Measurements from ENCODE around the gene TMEM245. TPM values are rescaled to one million over a fixed set of nuclear protein-coding genes. Genes with fewer than 3 reads are reported as not detected.

TMEM245 gene
- total and polyA plus RNA-seq, 10 of the 15 experiments (the other 5 are each of a cell fraction or from before 2014, with no cell fraction given) = 7.4 to 36.1 (median 19.0) TPM

GRCh38 chr9:109035684-109036423 lies 83.9 kb downstream of the TMEM245 start:
- in situ Hi-C loops (cut with MboI) (no loop called here), intact Hi-C loops (cut with micrococcal nuclease; ENCODE audit: unreplicated experiment) (no loop called here)
- SMC1A ChIA-PET (ENCODE audit: uncharacterized antibody, unreplicated experiment) = interaction anchor here (0.7 kb wide), 1 partner anchor 373 kb away, joined by 3 read pairs; no protein-coding TSS in a partner anchor
- H3K27me3 ChIP-seq (replicated peaks in 1 of 2; ENCODE audit: control insufficient read depth in 2 of 2, insufficient read depth in 2 of 2, low read length in 1 of 2) = no peaks in the 10 kb centered on the region
- no peak for FAIRE-seq
- no peak overlapping the region for H3K4me3 ChIP-seq
- POLR2A ChIA-PET = interaction anchor here (0.7 kb wide), 1 partner anchor 31 kb away, joined by 3 read pairs; no protein-coding TSS in a partner anchor
- H3K27ac ChIP-seq (ENCODE audit: control insufficient read depth, insufficient read depth) = no peak overlapping the region
- CTCF ChIA-PET = no interaction called here
- no peaks in the 10 kb centered on the region for H3K4me1 ChIP-seq (ENCODE audit: control insufficient read depth, insufficient read depth, low read length)
- H3K9ac ChIP-seq (ENCODE audit: control insufficient read depth, insufficient read depth, low read length) = no peak overlapping the region
- DNase-seq (ENCODE audit: low read depth, low spot score) = no peak
- H3K9me3 ChIP-seq (replicated peaks; ENCODE audit: control insufficient read depth, insufficient read depth, low read length) = no peaks in the 10 kb centered on the region
- peaks cover 2 to 13% of the 10 kb centered on the region in 2 experiments for H3K36me3 ChIP-seq (ENCODE audit: control insufficient read depth in 2 of 2, insufficient read depth in 2 of 2, low read length in 1 of 2)
- TF ChIP-seq SUZ12 (IDR thresholded peaks at IDR 0.05; ENCODE audit: unreplicated experiment) (no peak), CBFB (IDR thresholded peaks at IDR 0.05; ENCODE audit: low read depth) (no peak)
- ATAC-seq = no peak
- no TSS peak for BruUV-seq (replicated peaks)
- WGBS (ENCODE audit: insufficient coverage, insufficient replicate concordance, low lambda C conversion rate, missing lambda C conversion rate) = 100% methylated on average over 2 of the region's 2 CpGs
- H3K4me2 ChIP-seq (ENCODE audit: control insufficient read depth, insufficient read depth) = no peak overlapping the region
- no peaks in the 10 kb centered on the region for H3K79me2 ChIP-seq (ENCODE audit: control insufficient read depth, insufficient read depth, low read length)
- RAD21 ChIA-PET (ENCODE audit: unreplicated experiment) = no interaction called here
- no peak overlapping the region for H2AFZ ChIP-seq (ENCODE audit: control insufficient read depth, low read depth, low read length)
- H4K20me1 ChIP-seq (ENCODE audit: control insufficient read depth, insufficient read depth) = no peaks in the 10 kb centered on the region

GRCh38 chr9:109033941-109034700 lies 85.6 kb downstream of the TMEM245 start:
- POLR2A ChIA-PET = no interaction called here
- Histone ChIP-seq H3K9me3 (replicated peaks; ENCODE audit: control insufficient read depth, insufficient read depth, low read length) (no peaks in the 10 kb centered on the region), H3K36me3 (ENCODE audit: control insufficient read depth in 2 of 2, insufficient read depth in 2 of 2, low read length in 1 of 2) (peaks cover 2 to 10% of the 10 kb centered on the region in 2 experiments; a peak in 3 of 4 replicates), H3K4me3 (no peak overlapping the region), H2AFZ (ENCODE audit: control insufficient read depth, low read depth, low read length) (no peak overlapping the region), H3K4me1 (ENCODE audit: control insufficient read depth, insufficient read depth, low read length) (no peaks in the 10 kb centered on the region), H3K27ac (ENCODE audit: control insufficient read depth, insufficient read depth) (no peak overlapping the region), H3K27me3 (replicated peaks in 1 of 2; ENCODE audit: control insufficient read depth in 2 of 2, insufficient read depth in 2 of 2, low read length in 1 of 2) (no peaks in the 10 kb centered on the region), H3K9ac (ENCODE audit: control insufficient read depth, insufficient read depth, low read length) (no peak overlapping the region), H4K20me1 (ENCODE audit: control insufficient read depth, insufficient read depth) (no peaks in the 10 kb centered on the region), H3K79me2 (ENCODE audit: control insufficient read depth, insufficient read depth, low read length) (no peaks in the 10 kb centered on the region), H3K4me2 (ENCODE audit: control insufficient read depth, insufficient read depth) (no peak overlapping the region)
- in situ Hi-C loops (cut with MboI) (no loop called here), intact Hi-C loops (cut with micrococcal nuclease; ENCODE audit: unreplicated experiment) (no loop called here)
- FAIRE-seq (no peak), ATAC-seq (no peak), DNase-seq (ENCODE audit: low read depth, low spot score) (no peak)
- CTCF ChIA-PET = interaction anchor here (0.7 to 1.3 kb wide), 2 partner anchors 17 to 20 kb away, joined by 3 read pairs; no protein-coding TSS in a partner anchor
- SMC1A ChIA-PET (ENCODE audit: uncharacterized antibody, unreplicated experiment) = interaction anchor here (0.6 to 2.0 kb wide), 6 partner anchors 10 to 92 kb away, joined by 3 to 8 read pairs (median 4); no protein-coding TSS in a partner anchor
- BruUV-seq (replicated peaks) = no TSS peak
- RAD21 ChIA-PET (ENCODE audit: unreplicated experiment) = no interaction called here
- 96% methylated on average over 6 of the region's 6 CpGs for WGBS (ENCODE audit: insufficient coverage, insufficient replicate concordance, low lambda C conversion rate, missing lambda C conversion rate)
- TF ChIP-seq USF1 (IDR thresholded peaks at IDR 0.05; ENCODE audit: borderline replicate concordance, extremely low read length, insufficient read depth, low read depth, low read length) = no peak
- TF ChIP-seq E2F8 (IDR thresholded peaks at IDR 0.05; ENCODE audit: low read depth, partially characterized antibody) = no peak
- no peak for TF ChIP-seq FOS (IDR thresholded peaks at IDR 0.05; ENCODE audit: borderline replicate concordance, extremely low read depth, insufficient read length)
- TF ChIP-seq SMAD1 (IDR thresholded peaks at IDR 0.05; ENCODE audit: low read depth, partially characterized antibody) = no peak
- no peak for TF ChIP-seq ZNF207 (IDR thresholded peaks at IDR 0.05; ENCODE audit: borderline replicate concordance)
- TF ChIP-seq IKZF1 (conservative IDR thresholded peaks at IDR 0.05) = no peak
- no peak for TF ChIP-seq CREM (IDR thresholded peaks at IDR 0.05; ENCODE audit: low read depth)
- TF ChIP-seq YY1 (IDR thresholded peaks at IDR 0.05; ENCODE audit: low read depth, low read length) = no peak
- no peak for TF ChIP-seq TCF7 (IDR thresholded peaks at IDR 0.05; ENCODE audit: borderline replicate concordance)
